Measurements from ENCODE around the gene NDUFA11. TPM values are rescaled to one million over a fixed set of nuclear protein-coding genes. Genes with fewer than 3 reads are reported as not detected.

NDUFA11 gene
- total and polyA plus RNA-seq, 9 of the 15 experiments (the other 6 are each of a cell fraction or from before 2014, with no cell fraction given), result 63.3 to 486 (median 274) TPM

- TF ChIP-seq MED1 (CRISPR knock-in tag; IDR thresholded peaks at IDR 0.05; ENCODE audit: borderline replicate concordance), result no peak
- TF ChIP-seq MLLT1 (IDR thresholded peaks at IDR 0.05), result no peak
- TF ChIP-seq SMARCC2 (IDR thresholded peaks at IDR 0.05; ENCODE audit: low read depth), result no peak
- TF ChIP-seq BRF2 (IDR thresholded peaks at IDR 0.05; ENCODE audit: borderline replicate concordance, insufficient read depth, insufficient read length), result no peak
- no peak for TF ChIP-seq IRF1 (CRISPR knock-in tag; IDR thresholded peaks at IDR 0.05; ENCODE audit: borderline replicate concordance)
- 0 out of 2 replicates have a peak, but pooled peaks have one; percentile 14 for TF ChIP-seq ERF (CRISPR knock-in tag; IDR thresholded peaks at IDR 0.05)
- TF ChIP-seq RBFOX2 (IDR thresholded peaks at IDR 0.05; ENCODE audit: low read depth, low read length), result peak; percentile 70
- TF ChIP-seq ZNF780A (CRISPR knock-in tag; IDR thresholded peaks at IDR 0.05), result no peak
- no peak for TF ChIP-seq RHOXF2B (CRISPR knock-in tag; conservative IDR thresholded peaks at IDR 0.05)
- TF ChIP-seq FOSL1 (tag; conservative IDR thresholded peaks at IDR 0.05), result no peak
- TF ChIP-seq IFI16 (CRISPR knock-in tag; IDR thresholded peaks at IDR 0.05), result no peak
- TF ChIP-seq RBM15 (IDR thresholded peaks at IDR 0.05; ENCODE audit: insufficient read depth, low read length), result no peak
- no peak for TF ChIP-seq MLX (CRISPR knock-in tag; conservative IDR thresholded peaks at IDR 0.05)
- TF ChIP-seq TCF7L2 (IDR thresholded peaks at IDR 0.05; ENCODE audit: low read depth, low read length), result 0 out of 2 replicates have a peak, but pooled peaks have one; percentile 39
- no peak for TF ChIP-seq NFIX (CRISPR knock-in tag; IDR thresholded peaks at IDR 0.05; ENCODE audit: low read depth)
- no peak for TF ChIP-seq ZNF347 (CRISPR knock-in tag; IDR thresholded peaks at IDR 0.05; ENCODE audit: low read depth)
- no peak for TF ChIP-seq FOXA1 (IDR thresholded peaks at IDR 0.05; ENCODE audit: borderline replicate concordance)
- TF ChIP-seq C11orf30 (IDR thresholded peaks at IDR 0.05; ENCODE audit: low read depth), result no peak
- no peak for TF ChIP-seq ZBTB34 (CRISPR knock-in tag; IDR thresholded peaks at IDR 0.05)
- no peak for TF ChIP-seq NCOR1 (IDR thresholded peaks at IDR 0.05)
- no peak for TF ChIP-seq SUPT5H (IDR thresholded peaks at IDR 0.05)
- no peak for TF ChIP-seq MXI1 (IDR thresholded peaks at IDR 0.05; ENCODE audit: low read depth, low read length)
- TF ChIP-seq KLF10 (CRISPR knock-in tag; IDR thresholded peaks at IDR 0.05), result no peak
These were observed 943 bp upstream of the NDUFA11 start, which contains the start of gene VMAC (continued) for GRCh38 chr19:5904352-5905113.

All from K562 (cell line).